ENCODE measurements around the gene SLC9A1.

Gene SLC9A1

DNA sequence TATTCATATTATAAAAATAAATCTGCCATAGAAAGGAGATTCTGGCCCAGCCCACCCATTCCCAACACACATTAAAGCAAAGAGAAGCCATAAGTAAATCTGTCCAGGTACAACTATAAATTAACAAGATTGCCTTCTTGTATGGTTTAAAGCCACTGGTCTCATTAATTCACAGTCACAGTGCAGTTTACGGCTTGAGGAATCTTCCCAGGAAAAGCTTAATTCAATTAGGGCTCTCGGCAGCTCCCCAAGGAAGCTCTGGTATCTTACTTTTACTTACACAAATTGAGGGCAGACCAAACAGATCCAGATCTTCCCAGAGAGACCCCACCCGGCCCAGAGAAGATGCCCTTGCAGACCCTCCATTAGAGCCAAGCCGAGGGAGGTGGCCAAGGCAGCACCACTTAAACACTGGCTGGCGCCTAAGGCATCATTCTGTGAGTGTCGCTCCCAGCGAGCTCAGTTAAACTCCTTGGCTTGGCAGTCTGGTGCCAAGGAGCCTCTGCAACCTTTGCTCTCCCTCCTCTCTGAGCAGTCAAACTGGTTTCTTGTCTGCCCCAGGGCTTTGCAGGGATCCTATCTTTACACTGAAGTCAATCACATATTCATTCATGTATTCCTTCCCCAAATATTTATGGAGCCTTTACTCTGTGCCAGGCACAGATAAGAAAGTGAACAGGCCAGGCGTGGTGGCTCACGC, 10.7 kb downstream of the SLC9A1 start (continued):
- TF ChIP-seq PATZ1 (tag by site-specific recombination; IDR thresholded peaks at IDR 0.05) = no peak

DNA sequence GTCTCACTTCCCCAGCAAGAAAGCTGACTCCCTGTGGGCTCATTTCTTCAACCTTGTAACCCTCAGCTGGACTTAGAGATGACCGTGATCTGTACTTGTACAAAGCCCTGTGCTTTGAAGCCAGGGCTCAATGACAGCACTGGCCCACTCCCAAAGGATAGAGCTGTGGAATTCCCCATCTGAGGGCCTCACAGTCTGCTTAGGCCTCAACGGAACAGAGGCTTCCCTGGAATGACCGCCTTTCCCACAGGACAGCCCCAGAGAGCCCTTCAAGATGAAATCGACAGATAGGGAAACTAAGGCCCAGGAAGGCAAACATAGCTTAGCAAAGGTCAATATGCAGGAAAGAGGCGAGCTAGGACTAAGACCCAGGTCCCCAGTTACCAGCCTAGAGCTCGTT, 11.5 kb downstream of the SLC9A1 start:
- H3K4me3 ChIP-seq (ENCODE audit: low read depth, low read length) = no peak overlapping the region
- H3K36me3 ChIP-seq (ENCODE audit: control insufficient read depth in 2 of 2, insufficient read depth in 1 of 2, low read length in 2 of 2) = peaks cover 0 to 11% of the 10 kb centered on the region in 2 experiments; a peak in 1 of 3 replicates
- peaks cover 13% of the 10 kb centered on the region for H3K4me1 ChIP-seq (ENCODE audit: control insufficient read depth, insufficient read depth, low read length)
- ChIA-PET CTCF (interaction anchor here (0.8 to 2.0 kb wide), 4 partner anchors 99 to 251 kb away, joined by 3 to 7 read pairs (median 4); no protein-coding TSS in a partner anchor), POLR2A (interaction anchor here (0.7 to 4.9 kb wide), 3 partner anchors 11 to 293 kb away, joined by 3 to 71 read pairs (median 5); partner anchors contain the start of gene SLC9A1)
- H3K27ac ChIP-seq (ENCODE audit: extremely low read depth, low read depth, low read length) = no peak overlapping the region
- H3K9me3 ChIP-seq (ENCODE audit: control insufficient read depth, insufficient read depth, low read depth, low read length) = no peaks in the 10 kb centered on the region
- TF ChIP-seq ZNF791 (tag by site-specific recombination; IDR thresholded peaks at IDR 0.05) = no peak
- no peak for TF ChIP-seq ZSCAN16 (tag by site-specific recombination; IDR thresholded peaks at IDR 0.05)
- no peak for TF ChIP-seq GLI2 (tag by site-specific recombination; IDR thresholded peaks at IDR 0.05; ENCODE audit: borderline replicate concordance, low read depth)
- TF ChIP-seq OVOL3 (tag by site-specific recombination; IDR thresholded peaks at IDR 0.05) = no peak
- TF ChIP-seq, protein P1, sequence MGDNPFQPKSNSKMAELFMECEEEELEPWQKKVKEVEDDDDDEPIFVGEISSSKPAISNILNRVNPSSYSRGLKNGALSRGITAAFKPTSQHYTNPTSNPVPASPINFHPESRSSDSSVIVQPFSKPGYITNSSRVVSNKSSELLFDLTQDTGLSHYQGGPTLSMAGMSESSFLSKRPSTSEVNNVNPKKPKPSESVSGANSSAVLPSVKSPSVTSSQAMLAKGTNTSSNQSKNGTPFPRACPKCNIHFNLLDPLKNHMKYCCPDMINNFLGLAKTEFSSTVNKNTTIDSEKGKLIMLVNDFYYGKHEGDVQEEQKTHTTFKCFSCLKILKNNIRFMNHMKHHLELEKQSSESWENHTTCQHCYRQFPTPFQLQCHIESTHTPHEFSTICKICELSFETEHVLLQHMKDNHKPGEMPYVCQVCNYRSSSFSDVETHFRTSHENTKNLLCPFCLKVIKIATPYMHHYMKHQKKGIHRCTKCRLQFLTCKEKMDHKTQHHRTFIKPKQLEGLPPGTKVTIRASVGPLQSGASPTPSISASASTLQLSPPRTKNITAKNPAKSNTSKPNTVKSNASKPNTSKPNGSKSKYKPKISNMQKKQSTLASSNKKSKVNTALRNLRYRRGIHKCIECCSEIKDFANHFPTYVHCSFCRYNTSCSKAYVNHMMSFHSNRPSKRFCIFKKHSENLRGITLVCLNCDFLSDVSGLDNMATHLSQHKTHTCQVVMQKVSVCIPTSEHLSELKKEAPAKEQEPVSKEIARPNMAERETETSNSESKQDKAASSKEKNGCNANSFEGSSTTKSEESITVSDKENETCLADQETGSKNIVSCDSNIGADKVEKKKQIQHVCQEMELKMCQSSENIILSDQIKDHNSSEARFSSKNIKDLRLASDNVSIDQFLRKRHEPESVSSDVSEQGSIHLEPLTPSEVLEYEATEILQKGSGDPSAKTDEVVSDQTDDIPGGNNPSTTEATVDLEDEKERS (tag by site-specific recombination; IDR thresholded peaks at IDR 0.05) = no peak
- no peak for TF ChIP-seq ZBTB44 (tag by site-specific recombination; IDR thresholded peaks at IDR 0.05)
- TF ChIP-seq ZNF777 (tag by site-specific recombination; IDR thresholded peaks at IDR 0.05; ENCODE audit: borderline replicate concordance) = no peak
- no peak for TF ChIP-seq ZNF354C (tag by site-specific recombination; IDR thresholded peaks at IDR 0.05; ENCODE audit: borderline replicate concordance, low read depth)
- TF ChIP-seq BCL11A (tag by site-specific recombination; IDR thresholded peaks at IDR 0.05; ENCODE audit: low read depth) = no peak
- no peak for TF ChIP-seq ZNF580 (tag by site-specific recombination; IDR thresholded peaks at IDR 0.05)
- TF ChIP-seq MYNN (tag by site-specific recombination; IDR thresholded peaks at IDR 0.05; ENCODE audit: borderline replicate concordance) = no peak
- no peak for TF ChIP-seq ZNF549 (tag by site-specific recombination; IDR thresholded peaks at IDR 0.05)
- TF ChIP-seq KLF1 (tag by site-specific recombination; IDR thresholded peaks at IDR 0.05) = no peak
- TF ChIP-seq SCRT2 (tag by site-specific recombination; IDR thresholded peaks at IDR 0.05) = no peak
- TF ChIP-seq ZNF292 (tag by site-specific recombination; IDR thresholded peaks at IDR 0.05; ENCODE audit: borderline replicate concordance, low read depth) = no peak
- TF ChIP-seq ZBTB17 (tag by site-specific recombination; IDR thresholded peaks at IDR 0.05) = no peak
- TF ChIP-seq ZNF324 (tag by site-specific recombination; IDR thresholded peaks at IDR 0.05) = no peak
- TF ChIP-seq, protein P2, sequence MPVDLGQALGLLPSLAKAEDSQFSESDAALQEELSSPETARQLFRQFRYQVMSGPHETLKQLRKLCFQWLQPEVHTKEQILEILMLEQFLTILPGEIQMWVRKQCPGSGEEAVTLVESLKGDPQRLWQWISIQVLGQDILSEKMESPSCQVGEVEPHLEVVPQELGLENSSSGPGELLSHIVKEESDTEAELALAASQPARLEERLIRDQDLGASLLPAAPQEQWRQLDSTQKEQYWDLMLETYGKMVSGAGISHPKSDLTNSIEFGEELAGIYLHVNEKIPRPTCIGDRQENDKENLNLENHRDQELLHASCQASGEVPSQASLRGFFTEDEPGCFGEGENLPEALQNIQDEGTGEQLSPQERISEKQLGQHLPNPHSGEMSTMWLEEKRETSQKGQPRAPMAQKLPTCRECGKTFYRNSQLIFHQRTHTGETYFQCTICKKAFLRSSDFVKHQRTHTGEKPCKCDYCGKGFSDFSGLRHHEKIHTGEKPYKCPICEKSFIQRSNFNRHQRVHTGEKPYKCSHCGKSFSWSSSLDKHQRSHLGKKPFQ (tag by site-specific recombination; IDR thresholded peaks at IDR 0.05) = no peak
- no peak for TF ChIP-seq ZNF600 (tag by site-specific recombination; IDR thresholded peaks at IDR 0.05)
- no peak for TF ChIP-seq ZNF623 (tag by site-specific recombination; IDR thresholded peaks at IDR 0.05)

All from HEK293 (cell line).